Measurements from ENCODE around the gene SOCS1.
"Not testable (repeated sequence)": the region's sequence is repeated elsewhere in the genome, so short reads cannot be mapped to it uniquely, and the experiment has no call there.

The SOCS1 gene

GRCh38 chr16:11255737-11256660 lies at the start of gene SOCS1:
SOCS1 (minus strand) TSS chr16:11256204; CDS start chr16:11255478, 726 bp downstream.
- in situ Hi-C loops (cut with MboI; ENCODE audit: low sequenced_read_pairs): loop anchor here (10.0 kb wide), 1 partner anchor 281 kb away; no protein-coding TSS in a partner anchor

GRCh38 chr16:11303405-11304138 lies 47.6 kb upstream of the SOCS1 start:
- in situ Hi-C loops (cut with MboI; ENCODE audit: low sequenced_read_pairs): no loop called here

- in situ Hi-C loops (cut with MboI; ENCODE audit: low sequenced_read_pairs): no loop called here
Measured at GRCh38 chr16:11302977-11303376, 47.0 kb upstream of the SOCS1 start.

GRCh38 chr16:11301645-11302501 lies 45.9 kb upstream of the SOCS1 start:
- in situ Hi-C loops (cut with MboI; ENCODE audit: low sequenced_read_pairs): no loop called here

GRCh38 chr16:11300560-11300892 lies 44.5 kb upstream of the SOCS1 start:
- in situ Hi-C loops (cut with MboI; ENCODE audit: low sequenced_read_pairs): no loop called here

GRCh38 chr16:11299865-11300559 lies 44.0 kb upstream of the SOCS1 start:
- in situ Hi-C loops (cut with MboI; ENCODE audit: low sequenced_read_pairs): no loop called here

- in situ Hi-C loops (cut with MboI; ENCODE audit: low sequenced_read_pairs): not testable (repeated sequence)
Measured at GRCh38 chr16:11298950-11299547, 43.0 kb upstream of the SOCS1 start.

GRCh38 chr16:11298143-11298900 lies 42.3 kb upstream of the SOCS1 start:
- in situ Hi-C loops (cut with MboI; ENCODE audit: low sequenced_read_pairs): no loop called here

- in situ Hi-C loops (cut with MboI; ENCODE audit: low sequenced_read_pairs): no loop called here
Measured at GRCh38 chr16:11297492-11298142, 41.6 kb upstream of the SOCS1 start.

- in situ Hi-C loops (cut with MboI; ENCODE audit: low sequenced_read_pairs): no loop called here
Measured at GRCh38 chr16:11296706-11297491, 40.9 kb upstream of the SOCS1 start.

GRCh38 chr16:11296351-11296705 lies 40.3 kb upstream of the SOCS1 start:
- in situ Hi-C loops (cut with MboI; ENCODE audit: low sequenced_read_pairs): no loop called here

GRCh38 chr16:11295672-11296071 lies 39.7 kb upstream of the SOCS1 start:
- in situ Hi-C loops (cut with MboI; ENCODE audit: low sequenced_read_pairs): no loop called here

GRCh38 chr16:11292076-11292748 lies 36.2 kb upstream of the SOCS1 start:
- in situ Hi-C loops (cut with MboI; ENCODE audit: low sequenced_read_pairs): no loop called here

GRCh38 chr16:11291091-11291703 lies 35.2 kb upstream of the SOCS1 start:
- in situ Hi-C loops (cut with MboI; ENCODE audit: low sequenced_read_pairs): no loop called here

- in situ Hi-C loops (cut with MboI; ENCODE audit: low sequenced_read_pairs): no loop called here
Measured at GRCh38 chr16:11290102-11290893, 34.3 kb upstream of the SOCS1 start.

- in situ Hi-C loops (cut with MboI; ENCODE audit: low sequenced_read_pairs): not testable (repeated sequence)
Measured at GRCh38 chr16:11289696-11290095, 33.7 kb upstream of the SOCS1 start.
